Embryonic facial prominence (tissue), 1 donor: ENCODE measurements around the gene NPLOC4.

Experiments used
- DNase-seq: peaks from one replicate; pipeline ENCODE4 v3.0.0-alpha.2; 2016; ENCODE audit errors: extremely low spot score

Gene NPLOC4

GRCh38 chr17:81547614-81547982, 89.3 kb downstream of the NPLOC4 start:
- DNase-seq = no peak

GRCh38 chr17:81546906-81547613, 89.9 kb downstream of the NPLOC4 start:
- no peak for DNase-seq

GRCh38 chr17:81545160-81545949, 91.6 kb downstream of the NPLOC4 start:
- DNase-seq = no peak

GRCh38 chr17:81544281-81544974, 92.5 kb downstream of the NPLOC4 start:
- no peak for DNase-seq

GRCh38 chr17:81543756-81544155, 93.2 kb downstream of the NPLOC4 start:
- DNase-seq = no peak

GRCh38 chr17:81543339-81543675, 93.6 kb downstream of the NPLOC4 start:
- DNase-seq = no peak

- no peak for DNase-seq
Measured at GRCh38 chr17:81542431-81543338, 94.2 kb downstream of the NPLOC4 start.

GRCh38 chr17:81541123-81541522, 95.8 kb downstream of the NPLOC4 start:
- DNase-seq = no peak

- DNase-seq = no peak
Measured at GRCh38 chr17:81540676-81541027, 96.3 kb downstream of the NPLOC4 start.

GRCh38 chr17:81539961-81540675, 96.8 kb downstream of the NPLOC4 start:
- no peak for DNase-seq

GRCh38 chr17:81539571-81539900, 97.4 kb downstream of the NPLOC4 start:
- no peak for DNase-seq

GRCh38 chr17:81538651-81539570, 98.0 kb downstream of the NPLOC4 start:
- no peak for DNase-seq

- no peak for DNase-seq
Measured at GRCh38 chr17:81537856-81538555, 98.9 kb downstream of the NPLOC4 start.

GRCh38 chr17:81537343-81537855, 99.5 kb downstream of the NPLOC4 start:
- no peak for DNase-seq

- DNase-seq = no peak
Measured at GRCh38 chr17:81536299-81537290, 100.3 kb downstream of the NPLOC4 start.

- DNase-seq = no peak
Measured at GRCh38 chr17:81535480-81536298, 101.2 kb downstream of the NPLOC4 start.

GRCh38 chr17:81535007-81535328, 101.9 kb downstream of the NPLOC4 start:
- no peak for DNase-seq
